ENCODE measurements around the gene TPCN2. TPM values are rescaled to one million over a fixed set of nuclear protein-coding genes. Genes with fewer than 3 reads are reported as not detected.

Gene TPCN2
- total RNA-seq, 1 donor from 2014 or later = 15.6 TPM

DNA sequence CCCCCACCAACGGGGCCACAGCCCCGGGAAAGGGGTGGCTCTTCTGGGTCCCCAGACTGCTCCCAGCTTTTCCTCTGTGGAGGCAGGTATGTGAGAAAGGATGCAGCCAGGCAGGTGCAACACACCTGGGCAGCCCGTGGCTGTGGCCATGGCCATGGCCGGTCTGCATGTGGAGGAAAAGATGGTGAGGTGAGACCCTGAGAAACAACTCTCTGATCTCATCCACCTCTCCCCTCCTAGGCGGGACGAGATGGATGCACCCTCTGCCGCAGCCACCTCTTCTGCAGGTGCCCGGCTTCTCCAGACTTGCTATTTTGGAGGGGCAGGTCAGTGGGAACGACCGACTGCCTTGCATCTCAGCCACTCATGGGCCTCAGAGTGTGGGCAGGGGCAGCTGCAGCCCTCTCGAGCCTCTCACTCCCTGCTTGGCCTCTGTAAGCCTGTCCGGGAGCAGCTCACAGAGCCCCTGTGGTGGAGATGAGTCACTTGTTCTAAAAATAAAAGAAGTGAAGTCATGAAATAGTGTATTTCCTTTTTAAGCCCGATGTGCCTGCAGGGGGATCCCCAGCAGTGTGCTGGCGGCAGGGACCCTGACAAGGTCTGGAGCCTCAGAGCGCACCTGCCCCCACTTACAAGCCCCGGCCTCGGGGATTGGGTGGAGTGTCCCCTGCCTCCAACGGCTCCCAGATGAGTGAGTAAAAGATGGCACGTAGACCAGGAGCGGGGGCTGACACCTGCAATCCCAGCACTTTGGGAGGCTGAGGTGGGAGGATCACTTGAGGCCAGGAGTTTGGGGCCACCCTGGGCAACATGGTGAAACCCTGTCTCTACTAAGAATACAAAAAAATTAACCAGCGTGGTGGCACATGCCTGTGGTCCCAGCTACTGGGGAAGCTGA, 117.7 kb downstream of the TPCN2 start:
- peak; percentile 85 for DNase-seq (ENCODE audit: low read depth)

DNA sequence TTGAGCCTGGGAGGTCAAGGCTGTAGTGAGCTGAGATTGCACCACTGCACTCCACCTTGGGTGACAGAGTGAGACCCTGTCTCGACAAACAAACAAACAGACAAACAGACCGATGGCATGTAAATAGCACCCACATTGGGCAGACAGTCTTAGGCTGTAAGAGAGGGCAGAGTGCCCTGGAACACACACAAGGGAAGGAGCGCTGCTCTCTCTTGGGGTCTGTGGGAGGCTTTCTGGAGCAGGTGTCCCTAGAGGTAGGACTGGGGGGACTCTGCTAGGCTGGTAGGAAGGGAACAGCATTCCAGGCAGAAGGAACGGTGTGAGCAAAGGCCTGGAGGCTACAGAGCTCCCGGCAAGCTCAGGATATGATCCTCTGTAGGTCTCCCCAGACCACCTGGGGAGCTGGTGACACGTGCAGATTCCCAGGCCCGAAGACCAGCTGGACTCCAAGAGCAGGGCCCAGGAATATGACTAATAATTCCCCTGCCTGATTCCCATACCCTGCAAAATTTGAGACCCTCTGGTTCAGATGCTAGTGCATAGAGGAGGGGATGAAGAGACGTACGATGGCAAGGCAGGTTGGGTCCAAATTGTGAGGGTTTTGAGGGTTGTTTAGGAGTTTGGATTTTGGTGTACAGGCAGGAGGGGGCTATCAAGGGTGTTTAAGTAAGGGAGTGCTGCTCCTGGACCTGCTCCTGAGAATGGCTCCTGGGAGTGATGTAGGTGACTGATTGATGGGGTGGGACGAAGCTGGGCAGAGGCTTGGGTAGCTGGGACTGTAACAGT, 118.6 kb downstream of the TPCN2 start:
- DNase-seq (ENCODE audit: low read depth) = no peak

DNA sequence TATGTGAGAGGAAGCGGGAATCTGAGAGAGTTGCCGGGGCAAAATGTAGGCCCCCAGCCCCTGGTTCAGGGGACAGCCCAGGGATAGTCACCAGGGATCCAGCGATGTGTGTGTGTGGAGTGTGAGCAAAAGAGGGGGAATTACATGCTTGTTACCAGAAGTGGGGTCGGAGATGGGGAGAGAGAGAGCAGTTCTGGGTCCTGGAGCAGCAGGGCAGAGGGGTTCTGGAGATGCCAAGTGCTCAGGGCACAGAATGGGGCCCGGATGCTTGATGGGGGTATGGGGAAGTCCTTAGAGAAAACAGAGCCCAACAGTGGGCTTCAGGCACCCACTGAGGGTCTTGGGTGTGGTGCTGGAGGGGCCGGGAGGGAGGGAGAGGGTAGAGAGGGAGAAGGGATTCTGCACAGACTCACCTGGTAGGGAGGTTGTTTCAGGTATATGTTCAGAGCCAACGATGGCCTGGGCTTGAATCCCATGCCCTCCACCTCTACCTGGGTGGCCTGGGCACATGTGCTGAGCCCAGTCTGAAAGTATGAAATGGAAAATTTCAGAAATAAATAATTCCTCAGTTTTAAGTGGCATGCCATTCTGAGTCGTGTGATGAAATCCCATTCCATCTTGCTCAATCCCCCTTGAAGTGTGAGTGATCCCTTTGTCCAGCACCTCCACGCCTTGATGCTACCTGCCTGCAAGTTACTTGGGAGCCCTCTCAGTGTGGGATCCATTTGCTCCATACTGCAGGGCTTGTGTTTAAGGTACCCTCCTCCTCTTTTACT, 119.4 kb downstream of the TPCN2 start:
- DNase-seq (ENCODE audit: low read depth) = peak; percentile 13

DNA sequence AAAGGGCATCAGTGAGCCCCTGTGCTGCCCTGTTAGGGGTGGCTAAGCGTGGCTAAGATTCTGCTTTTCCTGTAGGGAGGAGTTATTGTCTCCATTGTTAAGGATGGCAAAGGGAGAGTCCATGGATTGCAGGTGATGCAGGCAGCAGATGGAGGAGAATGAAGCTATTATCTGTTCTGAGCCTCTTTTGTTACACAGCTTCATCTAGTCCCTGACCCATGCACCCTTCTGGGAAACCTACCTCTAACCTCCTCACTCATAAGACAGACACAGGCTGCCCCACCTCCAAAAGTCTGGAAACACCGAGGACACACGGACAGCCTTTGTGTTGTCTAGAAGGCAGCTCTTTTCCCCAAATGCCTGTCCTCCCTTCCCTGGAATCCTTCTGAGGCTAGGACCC, 120.7 kb downstream of the TPCN2 start:
- DNase-seq (ENCODE audit: low read depth) = no peak

DNA sequence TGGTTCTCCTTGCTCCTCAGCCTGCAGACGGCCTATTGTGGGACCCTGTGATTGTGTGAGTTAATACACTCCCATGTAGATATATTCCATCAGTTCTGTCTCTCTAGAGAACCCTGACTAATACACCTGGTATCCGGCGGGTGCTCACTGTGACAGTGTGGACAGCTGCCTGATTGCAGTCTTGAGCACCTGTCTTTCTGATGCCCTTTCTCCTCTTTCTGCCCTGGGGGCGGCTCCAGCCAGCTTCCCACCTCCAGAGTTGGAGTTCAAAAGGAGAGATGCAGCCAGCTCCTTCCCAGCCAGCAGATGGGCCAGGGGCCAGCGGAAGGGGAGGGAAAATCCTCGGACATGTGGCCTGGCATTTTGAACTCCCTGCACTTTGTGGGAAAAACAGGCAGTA, 122.0 kb downstream of the TPCN2 start:
- no peak for DNase-seq (ENCODE audit: low read depth)

DNA sequence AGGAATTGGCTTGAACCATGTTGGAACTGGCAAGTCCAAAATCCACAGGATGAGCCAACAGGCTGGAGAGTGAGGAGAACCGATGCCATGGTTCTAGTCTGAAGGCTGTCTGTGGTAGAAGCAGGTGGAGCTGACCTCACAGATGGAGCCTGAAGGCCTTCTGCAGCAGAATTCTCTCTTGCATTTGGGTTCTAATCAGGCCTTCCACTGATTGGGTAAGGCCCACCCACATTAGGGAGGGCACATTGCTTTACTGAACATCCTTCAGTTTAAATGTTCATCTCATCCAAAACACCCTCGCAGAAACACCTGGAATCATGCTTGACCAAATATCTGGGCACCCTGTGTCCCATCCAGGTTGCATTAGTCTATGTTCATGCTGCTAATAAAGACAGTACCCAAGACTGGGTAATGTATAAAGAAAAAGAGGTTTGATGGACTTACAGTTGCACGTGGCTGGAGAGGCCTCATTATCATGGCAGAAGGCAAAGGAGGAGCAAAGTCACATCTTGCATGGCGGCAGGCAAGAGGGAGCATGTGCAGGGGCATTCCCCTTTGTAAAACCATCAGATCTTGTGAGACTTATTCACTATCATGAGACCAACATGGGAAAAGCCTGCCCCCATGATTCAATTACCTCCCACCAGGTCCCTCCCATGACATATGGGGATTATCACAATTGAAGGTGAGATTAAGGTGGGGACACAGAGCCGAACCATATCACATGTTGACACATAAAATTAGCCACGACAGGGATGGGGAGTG, 122.9 kb downstream of the TPCN2 start:
- no peak for DNase-seq (ENCODE audit: low read depth)

DNA sequence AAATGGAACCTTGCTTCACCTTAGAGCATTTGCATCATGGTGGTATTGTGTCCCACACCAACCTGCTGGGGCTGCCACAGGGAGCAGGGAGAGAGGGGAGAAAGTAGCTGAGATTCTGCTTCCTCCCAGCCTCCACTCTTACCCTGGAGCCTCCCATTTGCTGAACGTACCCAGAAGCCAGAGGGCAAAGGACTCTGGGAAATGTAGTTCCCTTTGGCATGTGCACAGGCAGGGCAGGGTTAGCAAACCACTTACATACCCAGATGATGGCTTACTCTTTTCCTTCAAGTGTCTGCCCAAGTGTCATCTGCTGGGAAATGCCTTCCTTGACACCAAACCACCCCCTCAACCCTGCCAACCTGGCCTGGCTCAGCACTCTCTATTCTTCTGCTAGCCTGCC, 123.9 kb downstream of the TPCN2 start:
- no peak for DNase-seq (ENCODE audit: low read depth)

DNA sequence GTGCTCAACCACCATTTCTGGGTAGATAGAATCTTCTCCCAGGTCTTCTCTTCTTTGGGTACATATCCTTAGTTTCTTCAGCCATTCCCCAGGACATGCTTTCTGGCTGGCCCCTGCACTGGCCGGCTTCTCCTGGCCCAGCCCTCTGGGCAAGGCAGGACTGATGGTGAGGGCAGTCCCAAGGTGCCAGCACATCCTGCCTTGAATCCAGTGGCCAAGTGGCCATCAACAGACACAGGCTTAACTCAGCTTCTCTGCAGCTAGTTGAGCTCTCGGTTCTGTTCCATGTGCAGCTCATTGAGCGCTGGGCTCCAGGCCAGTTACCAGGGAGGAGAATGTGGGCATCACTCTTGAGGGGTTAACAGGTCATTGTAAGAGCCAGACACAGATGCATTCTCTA, 124.6 kb downstream of the TPCN2 start:
- DNase-seq (ENCODE audit: low read depth) = no peak

DNA sequence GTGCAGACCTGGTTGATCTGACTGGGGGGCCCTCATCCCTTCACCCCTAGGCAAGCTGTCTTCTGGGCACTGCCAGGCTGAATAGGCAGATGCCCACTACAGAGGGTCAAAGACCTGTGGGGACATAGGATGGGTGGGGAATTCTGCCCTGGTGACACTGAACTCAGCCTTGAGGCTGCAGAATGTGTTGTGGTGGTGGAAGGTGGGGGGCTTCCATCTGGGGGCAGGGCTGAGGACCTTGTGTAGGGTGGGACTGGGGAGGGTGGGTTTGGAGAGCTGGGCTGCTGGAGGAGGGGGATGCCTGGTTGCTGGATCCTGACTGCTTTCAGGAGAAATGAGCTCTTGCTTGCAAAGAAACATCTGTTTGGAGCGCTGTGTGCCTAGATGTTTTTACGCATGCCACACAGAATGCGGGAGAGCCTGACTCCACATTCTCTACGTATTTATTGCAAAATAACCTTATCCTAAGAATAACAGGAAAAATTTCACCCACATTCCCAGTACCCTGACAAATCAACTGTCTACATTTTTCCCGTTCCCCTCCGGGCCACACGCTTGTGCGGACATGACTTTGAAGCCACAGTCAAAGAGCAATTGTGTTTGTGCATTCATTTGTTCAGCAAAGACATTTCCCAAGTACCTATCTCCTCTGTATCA, 125.3 kb downstream of the TPCN2 start:
- peak; percentile 3 for DNase-seq (ENCODE audit: low read depth)

DNA sequence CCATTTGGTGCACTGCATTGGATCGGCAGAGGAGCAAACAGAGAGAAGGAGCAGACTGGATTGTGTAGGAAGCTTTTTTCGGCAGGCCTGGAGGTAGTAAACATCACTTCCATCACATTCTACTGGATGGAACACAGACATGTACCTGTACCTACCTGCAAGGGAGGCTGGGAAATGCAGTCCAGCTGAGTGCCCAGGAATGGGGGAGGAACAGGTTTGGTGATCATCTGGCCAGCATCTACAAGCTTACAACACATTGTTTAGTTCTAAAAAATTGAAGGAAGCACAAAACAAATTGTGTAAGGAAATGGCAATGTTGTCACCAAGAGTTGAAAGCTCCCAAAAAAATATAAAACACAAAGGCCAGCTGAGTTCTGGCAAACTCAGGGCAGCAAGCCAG, 126.1 kb downstream of the TPCN2 start:
- no peak for DNase-seq (ENCODE audit: low read depth)

DNA sequence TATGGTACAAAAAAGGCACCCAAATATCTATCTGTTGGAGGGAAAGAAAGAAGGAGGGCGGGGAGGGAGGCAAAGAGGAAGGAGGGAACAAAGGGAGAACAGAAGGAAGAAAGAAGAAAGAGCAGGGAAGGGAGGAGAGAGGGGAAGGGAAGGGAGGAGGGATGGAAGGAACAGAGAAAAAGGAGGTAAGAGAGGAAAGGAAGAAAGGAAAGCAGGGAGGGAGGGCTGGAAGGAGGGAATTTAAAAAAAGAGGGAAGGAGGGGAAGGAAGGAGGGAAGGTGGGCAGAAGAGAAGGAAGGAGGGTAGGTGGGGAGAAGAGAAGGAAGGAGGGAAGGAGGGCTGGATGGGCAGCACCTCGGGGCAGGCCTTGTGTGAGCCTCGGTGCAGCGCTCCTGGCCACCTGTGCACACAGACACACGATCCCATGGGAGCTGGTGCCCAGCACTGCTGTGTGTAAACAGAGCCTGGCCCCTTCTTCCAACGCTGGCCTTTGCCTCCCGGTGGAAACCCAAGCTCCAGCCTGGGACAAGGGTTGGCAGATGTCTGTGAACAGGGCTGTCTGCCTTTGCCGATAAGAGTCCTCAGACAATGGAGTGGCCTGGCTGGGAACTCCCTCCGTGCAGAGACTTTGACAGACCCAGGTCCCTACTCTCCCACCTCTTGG, 130.2 kb downstream of the TPCN2 start:
- no peak for DNase-seq (ENCODE audit: low read depth)

DNA sequence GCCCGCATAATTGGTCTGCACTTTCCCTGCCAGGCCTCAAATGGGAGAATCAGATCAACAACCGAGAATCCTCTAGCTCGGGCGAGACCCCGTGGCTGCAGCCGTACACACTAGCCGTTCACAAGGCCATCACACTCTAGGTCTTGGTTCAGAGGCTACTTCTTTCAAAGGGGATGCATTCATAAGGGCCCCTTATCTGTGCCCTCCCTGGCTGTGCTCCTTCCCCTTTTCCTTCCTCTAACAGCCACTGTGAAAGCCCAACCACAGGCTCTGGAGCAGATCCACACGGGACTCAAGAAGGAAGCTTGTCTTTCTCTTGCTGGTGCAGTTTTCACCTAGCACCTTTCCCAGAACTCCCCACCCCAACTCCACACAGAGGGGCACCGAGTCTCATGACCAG, 131.5 kb downstream of the TPCN2 start:
- DNase-seq (ENCODE audit: low read depth) = no peak

DNA sequence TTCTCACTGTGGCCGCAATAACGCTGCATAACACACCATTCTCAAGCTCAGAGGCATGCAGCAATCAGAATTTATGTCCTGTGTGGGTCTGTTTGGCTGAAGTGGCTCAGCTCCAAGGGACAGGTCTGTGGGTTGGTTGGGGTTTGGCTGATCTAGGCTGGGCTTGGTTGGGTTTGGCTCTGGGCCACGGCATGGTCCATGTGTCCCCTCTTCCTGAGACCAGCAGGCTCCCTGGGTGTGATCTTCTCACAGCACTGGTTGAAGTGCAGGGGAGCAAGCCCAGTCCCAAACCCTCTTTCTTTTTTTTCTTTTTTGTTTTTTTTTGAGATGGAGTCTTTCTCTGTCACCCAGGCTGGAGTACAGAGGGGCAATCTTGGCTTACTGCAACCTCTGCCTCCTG, 132.0 kb downstream of the TPCN2 start:
- DNase-seq (ENCODE audit: low read depth) = no peak

DNA sequence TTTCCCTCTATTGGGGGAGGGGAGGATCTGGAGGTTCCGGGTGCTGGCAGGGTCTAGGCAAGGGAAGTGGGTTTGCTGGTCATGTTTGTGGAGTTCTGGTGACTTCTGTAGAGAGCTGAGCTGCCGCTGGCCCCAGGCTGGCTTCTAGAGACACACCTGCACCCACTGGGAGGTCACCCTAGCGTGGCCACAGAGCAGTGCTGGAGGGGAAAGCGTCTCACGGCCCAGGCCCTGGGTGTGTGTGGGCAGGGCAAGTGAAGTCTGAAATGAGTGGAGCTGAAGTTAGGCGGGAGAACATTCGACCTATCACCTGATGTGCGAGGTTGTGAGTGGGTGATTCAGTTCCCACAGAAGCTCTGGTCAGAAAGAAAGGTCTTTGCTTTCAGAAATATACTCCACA, 134.9 kb downstream of the TPCN2 start:
- no peak for DNase-seq (ENCODE audit: low read depth)

Other genes with a start within 250 kb of the TPCN2 start
- 7.5 and 18.9 TPM in 2 replicates for gene CPT1A, start 207.0 kb upstream of the TPCN2 start, total RNA-seq
- 37.2 and 97.8 TPM in 2 replicates for gene MRPL21, start 145.1 kb upstream of the TPCN2 start, total RNA-seq
- gene IGHMBP2, start 145.0 kb upstream of the TPCN2 start, total RNA-seq = 5.4 and 12.8 TPM in 2 replicates
- gene MRGPRD, start 67.9 kb upstream of the TPCN2 start, total RNA-seq = not detected in 2 replicates
- 0.10 TPM in 1 of 2 replicates, not detected in the other for gene MRGPRF, start 35.7 kb upstream of the TPCN2 start, total RNA-seq
- gene SMIM38, start 107.0 kb downstream of the TPCN2 start, total RNA-seq = 0.05 TPM in 1 of 2 replicates, not detected in the other
- gene MYEOV, start 245.2 kb downstream of the TPCN2 start, total RNA-seq = 0.25 and 13.5 TPM in 2 replicates